Islet of Langerhans (tissue), 1 donor: ENCODE measurements around the gene NEK7.
"Not testable (repeated sequence)": the region's sequence is repeated elsewhere in the genome, so short reads cannot be mapped to it uniquely, and the experiment has no call there.

Source experiments
- FAIRE-seq: peaks from one replicate; lab custom pipeline; 2011; peaks lifted over from hg19 to GRCh38; lab: Jason Lieb, UNC

The NEK7 gene

DNA sequence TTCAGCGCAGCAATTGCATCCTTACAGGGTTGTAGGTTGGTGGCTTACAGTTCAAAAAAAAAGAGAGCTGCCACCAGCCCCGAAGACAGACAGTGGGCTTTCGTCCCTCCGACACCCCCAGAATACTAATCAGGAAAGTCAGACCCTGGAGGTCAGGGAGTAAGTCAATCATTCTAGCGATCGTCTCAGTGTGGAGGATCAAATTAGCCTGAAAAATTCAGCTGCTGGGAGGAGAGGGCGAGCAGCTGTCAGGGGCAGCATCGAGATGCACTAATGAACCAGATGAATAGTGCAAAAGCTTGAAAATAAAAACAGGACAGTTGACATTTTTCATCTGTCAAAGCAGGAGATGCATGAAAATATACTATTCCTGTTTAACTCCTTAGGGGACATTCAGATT, 138.4 kb downstream of the NEK7 start:
- FAIRE-seq = no peak

DNA sequence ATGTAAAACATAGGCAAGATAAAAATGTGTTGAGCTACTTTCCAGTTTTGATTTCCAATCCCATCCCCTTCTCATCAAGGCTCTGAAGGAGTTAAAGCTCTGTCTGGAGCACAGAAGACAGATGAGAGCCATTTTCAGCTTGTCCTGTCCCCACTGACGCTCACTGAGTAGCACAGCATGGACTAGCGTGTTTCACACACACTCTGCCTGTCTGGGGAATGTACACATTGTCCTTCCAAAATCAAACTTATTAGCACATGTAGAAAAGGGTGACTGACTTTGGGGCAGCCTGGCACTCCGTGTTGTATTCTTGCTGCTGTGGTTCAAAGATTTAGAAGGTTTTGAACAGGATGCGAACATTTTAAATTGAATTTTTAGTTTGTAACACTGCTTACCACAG, 139.2 kb downstream of the NEK7 start:
- FAIRE-seq = no peak

DNA sequence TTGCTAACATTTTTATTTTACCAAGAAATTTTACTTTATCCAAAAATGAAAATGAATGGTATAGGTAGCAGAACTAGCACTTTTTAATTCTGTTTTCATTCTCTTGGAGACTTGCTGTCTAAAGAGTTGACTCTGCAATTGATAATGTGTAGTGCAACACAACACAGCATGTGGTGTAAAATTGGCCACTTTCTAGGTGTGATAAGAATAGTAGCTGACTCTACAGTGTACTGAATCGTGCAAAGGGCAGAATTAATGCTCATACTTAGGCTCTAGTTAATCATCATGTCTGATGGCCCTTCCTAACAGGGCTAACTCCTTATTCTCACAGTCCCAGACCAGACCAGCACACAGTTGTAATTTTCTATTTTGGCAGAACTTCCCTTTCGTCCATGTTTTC, 140.5 kb downstream of the NEK7 start:
- FAIRE-seq = no peak

DNA sequence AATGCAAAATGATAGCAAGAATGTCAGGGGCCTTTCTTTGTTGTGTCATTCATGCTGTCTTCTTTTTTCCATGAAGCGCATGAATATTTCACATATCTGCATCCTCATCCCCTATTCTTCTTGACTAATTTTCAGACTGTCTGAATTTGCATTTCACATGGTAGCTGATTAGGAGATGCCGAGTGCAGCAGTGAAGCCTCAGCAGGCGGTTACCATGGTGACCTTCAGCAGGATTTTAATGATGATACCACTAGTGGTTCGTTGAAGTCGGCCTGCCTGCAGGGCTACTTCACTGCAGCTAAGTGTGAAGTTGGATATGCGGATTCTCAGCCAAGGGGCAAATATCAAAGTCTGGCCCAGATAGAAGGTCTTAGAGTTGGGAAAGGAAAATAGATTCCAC, 141.8 kb downstream of the NEK7 start:
- no peak for FAIRE-seq

DNA sequence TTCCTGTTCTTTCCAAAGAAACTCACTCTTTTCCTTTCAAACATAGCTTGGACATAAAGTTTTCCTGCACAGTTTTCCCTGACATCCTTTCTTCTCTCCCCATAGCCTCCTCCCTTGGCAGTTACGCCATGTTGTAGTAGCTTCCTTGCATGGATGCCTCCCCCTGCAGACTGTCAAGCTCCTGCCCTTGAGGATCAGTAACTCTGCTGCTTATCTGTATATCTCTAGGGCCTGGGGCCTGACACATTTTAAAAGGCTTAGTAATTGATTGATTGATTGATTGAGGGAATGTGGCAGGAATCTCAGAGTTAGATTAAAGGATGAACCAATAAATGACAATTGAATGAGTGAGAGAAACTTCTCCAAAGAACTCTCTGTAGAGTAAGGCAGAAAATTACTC, 143.7 kb downstream of the NEK7 start:
- FAIRE-seq = no peak

DNA sequence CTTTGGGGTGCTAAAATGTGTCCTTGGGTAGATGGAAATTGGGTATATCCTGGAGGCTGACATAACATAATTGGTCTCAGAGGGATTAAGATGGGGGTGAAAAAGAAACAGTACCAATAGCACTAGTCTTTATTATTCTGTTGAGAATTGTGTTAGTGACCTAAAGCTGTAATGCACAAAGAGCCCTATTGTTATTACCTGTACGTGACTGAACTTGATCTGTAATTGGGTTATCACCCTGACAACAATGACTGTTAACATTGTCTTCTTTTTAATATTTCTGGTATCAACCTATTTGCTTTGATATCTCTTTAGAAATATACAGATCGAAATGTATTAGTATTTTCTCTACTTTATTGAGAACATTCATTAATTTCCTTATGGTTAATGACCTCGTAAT, 147.6 kb downstream of the NEK7 start:
- FAIRE-seq = no peak

DNA sequence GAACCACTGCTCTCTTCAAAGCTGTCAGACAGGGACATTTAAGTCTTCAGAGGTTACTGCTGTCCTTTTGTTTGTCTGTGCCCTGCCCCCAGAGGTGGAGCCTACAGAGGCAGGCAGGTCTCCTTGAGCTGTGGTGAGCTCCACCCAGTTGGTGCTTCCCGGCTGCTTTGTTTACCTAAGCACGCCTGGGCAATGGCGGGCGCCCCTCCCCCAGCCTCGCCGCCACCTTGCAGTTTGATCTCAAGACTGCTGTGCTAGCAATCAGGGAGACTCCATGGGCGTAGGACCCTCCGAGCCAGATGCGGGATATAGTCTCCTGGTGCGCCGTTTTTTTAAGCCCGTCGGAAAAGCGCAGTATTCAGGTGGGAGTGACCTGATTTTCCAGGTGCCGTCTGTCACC, 158.0 kb downstream of the NEK7 start:
- not testable (repeated sequence) for FAIRE-seq

DNA sequence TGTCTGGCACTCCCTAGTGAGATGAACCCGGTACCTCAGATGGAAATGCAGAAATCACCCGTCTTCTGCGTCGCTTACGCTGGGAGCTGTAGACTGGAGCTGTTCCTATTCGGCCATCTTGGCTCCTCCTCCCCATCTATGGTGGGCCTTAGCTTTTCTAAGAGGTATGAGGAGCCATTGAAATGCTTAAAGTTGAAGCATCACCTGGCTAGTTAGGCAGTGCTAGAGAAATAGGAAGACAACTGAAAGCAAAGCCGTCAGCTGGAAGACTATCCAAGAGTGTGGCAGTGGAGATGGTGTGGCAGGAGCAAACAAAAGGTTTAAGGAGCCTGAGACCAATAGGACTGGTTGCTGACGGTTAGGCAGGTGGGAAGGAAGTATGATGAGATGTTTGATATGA, 158.5 kb downstream of the NEK7 start:
- FAIRE-seq = not testable (repeated sequence)

DNA sequence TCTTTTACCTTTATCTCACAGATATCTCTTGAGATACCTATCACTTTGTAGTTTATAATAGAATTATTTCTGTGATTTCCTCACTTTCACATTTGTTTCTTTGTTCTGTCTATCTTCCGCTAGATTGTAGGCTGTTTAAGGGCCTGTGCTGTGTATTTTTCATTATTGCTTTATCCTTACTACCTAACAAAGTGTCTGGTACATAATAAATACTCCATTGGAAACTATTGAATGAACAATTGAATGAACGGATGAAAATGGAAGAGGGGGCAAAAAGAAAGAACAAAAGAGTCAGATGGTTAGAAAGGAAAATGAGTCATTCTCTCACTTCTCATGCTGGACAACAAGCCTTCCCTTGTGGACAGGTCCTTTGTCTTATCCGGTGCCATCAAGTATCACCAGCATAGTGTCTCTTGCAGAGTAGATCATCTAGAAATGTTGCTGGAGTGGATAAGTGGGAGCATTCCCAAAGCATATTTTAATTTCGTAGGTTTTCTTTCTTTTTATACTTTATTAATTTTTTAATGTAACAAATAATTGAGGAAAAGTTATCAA, 159.8 kb downstream of the NEK7 start:
- FAIRE-seq = no peak

DNA sequence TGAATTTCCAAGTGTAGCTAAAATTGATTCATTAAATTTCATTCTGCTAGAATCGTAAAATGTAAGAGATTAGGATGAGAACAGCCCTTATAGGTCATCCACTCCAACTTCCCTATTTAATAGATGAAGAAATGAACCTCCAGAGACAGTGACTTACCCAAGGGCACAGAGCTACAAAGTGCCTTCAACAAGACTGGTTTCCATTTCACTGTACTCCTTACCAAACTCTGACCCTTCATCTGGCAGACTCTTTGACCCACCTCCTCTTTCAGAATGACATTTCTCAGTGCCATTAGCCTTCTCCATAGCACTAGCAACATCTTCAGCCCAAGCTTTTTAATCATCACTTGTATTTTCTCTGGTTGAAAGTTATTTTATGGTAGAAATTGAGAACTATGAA, 161.3 kb downstream of the NEK7 start:
- no peak for FAIRE-seq

DNA sequence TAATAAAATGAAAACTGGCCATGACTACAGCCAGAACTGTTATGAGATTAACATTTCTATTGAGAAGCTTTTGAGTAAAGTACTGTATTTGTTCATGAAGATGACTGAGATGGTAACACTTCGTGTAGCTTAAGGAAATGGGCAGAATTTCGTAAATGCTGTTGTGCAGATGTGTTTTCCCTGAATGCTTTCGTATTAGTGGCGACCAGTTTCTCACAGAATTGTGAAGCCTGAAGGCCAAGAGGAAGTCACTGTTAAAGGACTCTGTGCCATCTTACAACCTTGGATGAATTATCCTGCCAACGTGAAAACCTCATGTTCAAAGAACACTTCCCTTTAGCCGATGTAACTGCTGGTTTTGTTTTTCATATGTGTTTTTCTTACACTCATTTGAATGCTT, 164.0 kb downstream of the NEK7 start:
- FAIRE-seq = no peak

DNA sequence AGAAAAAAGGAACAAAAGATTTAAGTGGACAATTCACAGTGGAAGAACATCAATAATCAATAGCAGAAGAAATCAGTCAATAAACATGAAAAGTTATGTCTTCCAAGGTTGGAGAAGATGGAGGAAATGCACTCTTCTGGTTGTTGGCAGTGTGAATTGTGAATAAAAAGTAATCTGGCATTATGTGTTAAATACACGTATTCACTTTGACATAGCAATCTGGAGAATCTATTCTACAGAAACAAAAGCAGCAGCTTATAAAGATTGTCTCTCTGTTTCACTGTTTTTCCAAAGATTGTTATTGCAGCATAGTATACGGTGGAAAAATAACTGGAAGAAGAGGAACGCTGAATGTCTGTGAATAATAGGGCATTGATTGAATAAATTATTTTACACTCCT, 169.4 kb downstream of the NEK7 start:
- FAIRE-seq = no peak

DNA sequence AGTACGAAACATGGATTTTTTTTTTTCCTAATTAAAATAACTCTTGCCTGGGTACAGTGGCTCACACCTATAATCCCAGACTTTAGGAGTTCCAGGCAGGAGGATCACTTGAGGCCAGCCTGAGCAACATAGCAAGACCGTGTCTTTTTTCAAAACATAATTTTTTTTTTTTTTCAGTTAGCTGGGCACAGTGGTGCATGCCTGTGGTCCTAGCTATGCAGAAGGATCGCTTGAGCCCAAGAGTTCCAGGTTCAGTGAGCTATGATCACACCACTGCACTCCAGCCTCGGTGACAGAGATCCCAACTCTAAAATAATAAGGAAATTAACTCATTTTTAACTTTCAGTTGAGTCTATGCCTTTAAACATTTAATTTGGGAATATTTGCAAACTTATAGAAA, 170.1 kb downstream of the NEK7 start:
- no peak for FAIRE-seq

DNA sequence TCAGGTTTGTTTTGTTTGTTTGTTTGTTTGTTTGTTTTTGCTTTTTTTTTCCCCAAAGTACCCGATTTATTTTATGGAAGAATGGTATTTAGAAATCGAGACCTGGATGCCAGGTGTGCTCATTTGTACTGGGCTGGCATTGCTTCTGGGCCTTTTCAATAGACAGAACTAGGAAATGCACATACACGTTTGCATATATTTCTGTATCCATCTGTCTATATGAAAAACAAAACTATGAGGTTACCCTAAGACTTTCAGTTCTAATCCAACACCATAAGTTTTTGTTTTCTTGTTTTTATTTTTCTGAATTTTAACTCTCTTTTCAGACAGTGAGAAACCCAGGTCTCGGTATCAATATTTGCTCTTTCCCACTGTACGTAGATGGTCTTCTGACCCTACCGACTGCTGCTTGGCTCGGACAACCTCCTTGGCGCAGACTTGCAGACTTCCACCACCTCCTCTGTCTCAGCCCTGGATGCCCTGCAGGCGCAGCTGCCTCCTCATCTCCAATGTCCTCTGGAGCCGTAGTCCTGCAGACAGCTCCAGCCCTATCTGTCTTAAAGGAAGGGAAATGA, 171.7 kb downstream of the NEK7 start:
- no peak for FAIRE-seq

DNA sequence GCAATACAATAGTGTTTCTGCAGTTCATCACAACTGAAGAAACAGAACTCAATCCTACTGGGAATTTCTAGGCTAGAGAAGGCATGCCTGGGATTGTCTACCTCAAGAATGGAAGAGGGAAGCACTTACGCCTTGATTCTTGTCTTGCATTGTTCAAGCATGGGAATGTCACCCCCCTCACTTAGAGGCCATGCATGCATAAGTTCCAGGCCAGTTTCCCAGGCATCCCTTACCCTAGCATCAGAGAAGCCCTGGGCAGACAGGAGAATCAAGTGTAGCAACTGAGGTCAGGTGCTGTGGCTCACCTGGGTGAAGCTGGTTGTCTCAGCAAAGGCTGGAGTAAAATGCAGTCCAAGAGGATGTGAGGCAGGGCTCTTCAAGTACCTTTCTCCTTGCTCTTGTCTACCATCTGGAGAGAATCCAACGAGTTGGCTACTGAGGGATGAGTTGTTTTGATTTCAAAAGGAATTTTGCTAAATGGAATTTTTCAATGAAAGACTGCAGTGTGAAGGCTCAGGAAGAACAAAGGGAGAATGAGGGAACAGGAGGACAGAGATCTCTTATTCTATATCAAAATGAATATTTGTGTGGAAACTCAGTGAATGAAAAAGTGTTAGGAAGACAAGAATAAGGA, 174.3 kb downstream of the NEK7 start:
- no peak for FAIRE-seq

DNA sequence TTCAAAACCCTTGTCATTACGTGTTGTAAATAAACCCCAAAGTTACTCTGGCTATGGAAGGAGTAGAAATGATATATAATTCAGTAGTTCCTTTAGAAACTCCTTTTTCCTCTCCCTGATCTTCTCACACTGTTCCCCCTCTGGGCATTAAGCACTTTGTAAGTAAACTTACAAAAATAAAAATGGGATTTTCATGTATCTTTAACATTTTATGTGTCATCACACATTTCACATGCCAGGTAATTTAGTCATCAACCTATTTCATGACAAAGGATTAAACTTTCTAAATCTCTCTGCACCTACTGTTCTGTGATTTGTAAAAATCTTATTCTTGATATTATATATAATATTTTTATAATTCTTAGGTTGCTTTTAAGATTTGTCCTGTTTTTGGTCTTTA, 176.9 kb downstream of the NEK7 start:
- no peak for FAIRE-seq

DNA sequence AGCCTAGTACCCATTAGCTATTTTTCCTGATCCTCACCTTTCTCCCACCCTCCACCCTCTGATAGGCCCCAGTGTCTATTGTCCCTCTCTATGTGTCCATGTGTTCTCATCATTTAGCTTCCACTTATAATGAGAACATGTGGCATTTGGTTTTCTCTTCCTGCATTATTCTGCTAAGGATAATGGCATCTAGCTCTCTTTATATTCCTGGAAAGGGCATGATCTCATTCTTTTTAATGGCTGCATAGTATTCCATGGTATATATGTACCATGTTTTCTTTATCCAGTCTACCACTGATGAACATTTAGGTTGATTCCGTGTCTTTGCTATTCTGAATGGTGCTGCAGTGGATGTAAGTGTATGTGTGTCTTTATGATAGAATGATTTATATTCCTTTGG, 178.9 kb downstream of the NEK7 start:
- FAIRE-seq = no peak

DNA sequence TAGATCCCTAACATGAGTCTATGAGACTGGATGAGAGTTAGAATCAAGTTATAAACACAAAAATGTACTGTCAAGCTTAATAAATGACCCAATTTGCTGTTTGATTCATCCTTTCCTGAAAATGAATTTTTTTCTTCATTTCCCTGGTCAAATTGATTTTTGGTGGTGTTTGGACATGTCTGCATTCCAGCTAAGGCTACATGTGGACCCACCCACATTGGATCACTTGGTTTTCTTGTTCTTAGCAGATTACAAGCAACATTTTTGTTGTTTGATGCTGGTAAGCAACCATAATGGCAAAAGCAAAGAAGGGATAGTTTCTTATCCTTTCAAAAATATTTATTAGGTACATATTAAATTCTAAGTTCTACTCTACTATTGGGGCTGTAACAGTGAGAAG, 181.1 kb downstream of the NEK7 start:
- FAIRE-seq = no peak

DNA sequence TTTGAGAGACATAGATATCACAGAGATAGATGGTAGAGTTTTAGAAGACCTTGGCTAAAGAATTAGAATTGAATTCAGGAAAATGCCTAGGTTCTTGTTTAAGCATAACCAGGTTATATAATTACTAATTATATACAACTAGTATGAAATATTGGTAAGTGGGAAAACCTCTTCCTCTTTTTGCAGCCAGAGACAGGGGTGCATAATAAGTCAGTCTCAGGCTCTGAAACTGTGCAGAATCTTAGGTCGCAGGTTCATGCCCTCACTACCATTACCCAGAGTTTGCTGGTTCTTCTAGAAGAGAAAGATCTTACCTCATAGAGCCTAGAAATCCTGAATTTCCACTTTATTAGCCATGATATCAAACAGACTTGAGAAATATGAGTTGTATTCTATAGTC, 183.3 kb downstream of the NEK7 start:
- no peak for FAIRE-seq

DNA sequence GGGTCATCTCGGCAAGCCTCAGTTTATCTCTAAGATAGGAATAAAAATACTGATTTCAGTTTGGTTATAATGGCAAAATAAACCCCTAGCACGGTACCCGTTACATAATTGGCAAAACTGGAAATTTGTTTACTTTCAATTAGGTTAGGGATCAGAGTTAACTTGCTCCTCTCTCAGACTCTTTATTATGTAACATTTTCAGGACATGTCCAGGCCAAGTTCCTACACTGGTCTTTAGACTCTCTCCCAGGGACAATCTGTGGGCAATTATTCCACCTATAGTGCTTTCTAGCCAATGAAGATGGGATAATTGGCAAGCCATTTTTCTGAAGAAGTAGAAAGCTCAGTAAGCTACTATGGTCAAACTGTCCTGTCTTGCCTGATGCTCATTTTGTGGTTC, 189.4 kb downstream of the NEK7 start:
- FAIRE-seq = no peak

DNA sequence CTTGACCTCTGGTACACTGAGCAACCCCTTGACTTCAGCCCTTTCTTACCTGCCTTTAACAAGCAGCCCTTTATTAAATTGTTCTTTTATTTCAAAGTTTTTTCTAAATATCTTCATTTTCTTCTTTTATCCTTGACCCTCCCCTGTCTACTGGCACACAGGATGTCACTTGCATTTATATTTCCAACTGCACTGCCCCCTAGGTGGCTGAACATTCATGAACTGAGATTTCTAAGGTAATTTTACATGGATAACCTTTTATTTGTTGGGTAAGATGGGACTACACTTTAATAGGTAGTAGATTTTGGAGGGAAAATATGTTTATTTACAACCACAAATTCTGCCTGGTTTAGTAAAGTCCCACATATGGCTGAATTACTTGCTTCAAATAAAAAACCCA, 193.7 kb downstream of the NEK7 start:
- no peak for FAIRE-seq

DNA sequence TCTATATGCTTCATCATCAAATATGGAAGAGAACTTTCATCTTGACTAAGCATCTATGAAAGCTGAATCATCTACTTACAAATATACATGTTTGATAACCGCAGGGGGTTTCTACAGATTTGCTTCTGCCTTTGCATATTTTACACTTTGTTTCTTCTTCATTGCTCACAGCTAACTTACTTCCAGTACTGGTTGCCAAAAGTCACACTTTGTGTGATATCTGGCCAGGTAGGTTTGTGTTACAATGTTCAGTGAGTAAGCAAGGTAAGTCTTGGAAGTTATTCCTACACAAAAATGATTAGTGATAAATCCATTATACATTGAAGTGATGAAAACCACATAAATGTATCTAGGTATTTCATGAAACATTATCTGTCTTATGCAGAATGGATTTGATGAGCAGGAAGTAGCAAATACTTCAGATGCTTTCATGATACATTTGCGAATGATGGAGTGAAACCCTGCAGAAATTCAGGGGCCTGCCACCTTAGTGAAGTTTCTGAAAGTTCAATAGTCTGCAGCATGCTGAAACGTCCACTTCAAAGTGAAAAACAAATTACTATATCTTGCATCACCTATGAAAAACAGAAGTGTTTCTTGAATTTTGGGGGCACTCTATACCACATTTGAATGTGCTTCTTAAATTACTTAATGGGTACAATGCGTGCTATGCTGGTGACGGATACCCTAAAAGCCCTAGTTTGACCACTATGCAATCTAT, 196.3 kb downstream of the NEK7 start:
- FAIRE-seq = no peak

DNA sequence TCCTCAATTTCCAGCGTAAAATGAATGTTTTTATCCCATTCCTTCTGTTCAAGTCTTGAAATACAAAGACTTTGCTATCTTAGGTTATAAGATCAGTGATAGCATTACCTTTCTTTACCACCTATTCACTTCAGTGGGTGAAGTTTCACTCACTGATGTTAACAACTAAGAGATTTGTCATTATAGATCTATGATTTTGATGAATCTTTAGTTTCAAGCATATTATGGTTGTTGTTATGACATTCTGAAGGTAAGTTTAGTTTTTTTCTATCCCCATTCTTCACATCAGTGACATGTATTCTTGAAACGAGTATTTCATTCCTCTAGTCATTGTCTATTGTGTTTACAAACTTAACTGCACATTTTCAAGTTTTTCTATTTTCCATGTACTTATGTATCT, 201.1 kb downstream of the NEK7 start:
- no peak for FAIRE-seq
